ENCODE data around the gene FCHO1.
"Not testable (repeated sequence)": the region's sequence is repeated elsewhere in the genome, so short reads cannot be mapped to it uniquely, and the experiment has no call there.

FCHO1 gene

GRCh38 chr19:17765069-17765618 lies 13.9 kb downstream of the FCHO1 start:
- DNase-seq: no peak

GRCh38 chr19:17766543-17767131 lies 15.4 kb downstream of the FCHO1 start:
- peak; percentile 28 for DNase-seq

- DNase-seq: no peak
These were observed 16.3 kb downstream of the FCHO1 start for GRCh38 chr19:17767559-17767958.

- no peak for DNase-seq
These were observed 19.3 kb downstream of the FCHO1 start for GRCh38 chr19:17770613-17771012.

- no peak for DNase-seq
These were observed 20.9 kb downstream of the FCHO1 start for GRCh38 chr19:17772172-17772571.

GRCh38 chr19:17775245-17775927 lies 24.1 kb downstream of the FCHO1 start:
- no peak for DNase-seq

GRCh38 chr19:17775991-17776803 lies 24.9 kb downstream of the FCHO1 start:
- DNase-seq: no peak

- not testable (repeated sequence) for DNase-seq
These were observed 26.6 kb downstream of the FCHO1 start for GRCh38 chr19:17777840-17778239.

- peak; percentile 74 for DNase-seq
These were observed 27.1 kb downstream of the FCHO1 start for GRCh38 chr19:17778251-17778967.

GRCh38 chr19:17778968-17779929 lies 28.0 kb downstream of the FCHO1 start:
- no peak for DNase-seq

- no peak for DNase-seq
These were observed 29.5 kb downstream of the FCHO1 start for GRCh38 chr19:17780781-17781180.

GRCh38 chr19:17783721-17784120 lies 32.4 kb downstream of the FCHO1 start:
- not testable (repeated sequence) for DNase-seq

- peak; percentile 56 for DNase-seq
These were observed 33.1 kb downstream of the FCHO1 start for GRCh38 chr19:17784201-17785008.

GRCh38 chr19:17787274-17787913 lies 36.1 kb downstream of the FCHO1 start:
- DNase-seq: no peak

- DNase-seq: no peak
These were observed 37.4 kb downstream of the FCHO1 start for GRCh38 chr19:17788632-17789031.

- DNase-seq: no peak
These were observed 38.9 kb downstream of the FCHO1 start for GRCh38 chr19:17790059-17790780.

- no peak for DNase-seq
These were observed 43.1 kb downstream of the FCHO1 start for GRCh38 chr19:17794412-17794730.

GRCh38 chr19:17794731-17795494 lies 43.6 kb downstream of the FCHO1 start, which contains the start of gene B3GNT3:
TSS of gene B3GNT3 (plus strand) at chr19:17795138. CDS start at chr19:17807808, 12,670 bp downstream.
- DNase-seq: no peak

- DNase-seq: no peak
These were observed 44.2 kb downstream of the FCHO1 start for GRCh38 chr19:17795495-17795856.
